ENCODE measurements around the gene IL12A. TPM values are rescaled to one million over a fixed set of nuclear protein-coding genes. Genes with fewer than 3 reads are reported as not detected.
A peak's percentile ranks its signal among the peaks of the same experiment; 100 is the strongest.

Gene IL12A
- total and polyA plus RNA-seq, 10 of the 15 experiments (the other 5 are each of a cell fraction or from before 2014, with no cell fraction given), result 0.50 to 10.9 (median 3.5) TPM

DNA sequence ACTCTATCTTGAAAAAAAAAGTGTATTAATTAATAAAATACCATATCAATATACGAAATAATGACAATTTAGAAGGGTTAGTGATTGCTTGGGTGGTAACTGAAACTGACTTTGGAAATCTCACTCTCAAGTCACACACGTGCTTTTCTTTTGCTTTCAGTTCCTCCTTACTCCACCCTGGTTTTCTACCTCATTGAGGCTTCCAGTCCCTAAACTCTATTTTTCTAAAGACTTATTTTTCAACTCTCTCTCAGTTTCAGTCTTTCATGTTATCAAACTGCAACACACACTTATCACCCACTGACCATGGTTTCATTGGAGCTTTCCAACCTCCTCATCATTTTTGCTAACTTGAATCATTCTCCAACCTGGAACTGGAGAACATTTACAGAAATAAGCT, 23.5 kb downstream of the IL12A start:
- H3K79me2 ChIP-seq (ENCODE audit: control insufficient read depth, insufficient read depth, low read length), result no peaks in the 10 kb centered on the region
- 0% methylated on average over 2 of the region's 2 CpGs for WGBS (ENCODE audit: insufficient coverage, insufficient replicate concordance, low lambda C conversion rate, missing lambda C conversion rate)
- 0 out of 2 replicates have a peak overlapping the region, but pooled peaks have one; percentile 18 for H2AFZ ChIP-seq (ENCODE audit: control insufficient read depth, low read depth, low read length)
- peak overlapping the region; percentile 22; the same call in 1 of the 2 replicates for H3K4me3 ChIP-seq
- peaks cover 48% of the 10 kb centered on the region for H3K4me1 ChIP-seq (ENCODE audit: control insufficient read depth, insufficient read depth, low read length)
- H3K9me3 ChIP-seq (replicated peaks; ENCODE audit: control insufficient read depth, insufficient read depth, low read length), result no peaks in the 10 kb centered on the region
- DNase-seq (ENCODE audit: low read depth, low spot score), result peak; percentile 81
- BruUV-seq (replicated peaks), result no TSS peak
- CTCF ChIA-PET, result interaction anchor here (0.6 to 14.5 kb wide), 15 partner anchors 8 to 405 kb away, joined by 3 to 843 read pairs (median 4); partner anchors contain the start of gene IL12A
- peak overlapping the region; percentile 94 for H3K27ac ChIP-seq (ENCODE audit: control insufficient read depth, insufficient read depth)
- FAIRE-seq, result peak; percentile 88
- H3K9ac ChIP-seq (ENCODE audit: control insufficient read depth, insufficient read depth, low read length), result no peak overlapping the region; the same call in 1 of the 2 replicates
- peak; percentile 83 for ATAC-seq
- peak overlapping the region; percentile 78 for H3K4me2 ChIP-seq (ENCODE audit: control insufficient read depth, insufficient read depth)
- no peaks in the 10 kb centered on the region for H3K36me3 ChIP-seq (ENCODE audit: control insufficient read depth in 2 of 2, insufficient read depth in 2 of 2, low read length in 1 of 2)
- POLR2A ChIA-PET, result interaction anchor here (0.6 to 1.2 kb wide), 3 partner anchors 16 to 437 kb away, joined by 3 to 5 read pairs (median 3); partner anchors contain the start of genes IL12A and TRIM59
- no peaks in the 10 kb centered on the region for H4K20me1 ChIP-seq (ENCODE audit: control insufficient read depth, insufficient read depth)
- H3K27me3 ChIP-seq (replicated peaks in 1 of 2; ENCODE audit: control insufficient read depth in 2 of 2, insufficient read depth in 2 of 2, low read length in 1 of 2), result no peaks in the 10 kb centered on the region
- RAD21 ChIA-PET (ENCODE audit: unreplicated experiment), result interaction anchor here (1.1 to 11.9 kb wide), 4 partner anchors 16 to 125 kb away, joined by 5 to 387 read pairs (median 9); no protein-coding TSS in a partner anchor
- in situ Hi-C loops (cut with MboI) (no loop called here), intact Hi-C loops (cut with micrococcal nuclease; ENCODE audit: unreplicated experiment) (loop anchor here (2.0 to 5.0 kb wide), 2 partner anchors 15 to 390 kb away; no protein-coding TSS in a partner anchor)
- SMC1A ChIA-PET (ENCODE audit: uncharacterized antibody, unreplicated experiment), result interaction anchor here (0.8 to 6.2 kb wide), 11 partner anchors 8 to 397 kb away, joined by 3 to 48 read pairs (median 3); partner anchors contain the start of gene IL12A
- TF ChIP-seq ZNF24 (IDR thresholded peaks at IDR 0.05) (0 out of 2 replicates have a peak, but pooled peaks have one; percentile 60), ATF7 (IDR thresholded peaks at IDR 0.05; ENCODE audit: low read depth) (peak; percentile 72), MXI1 (IDR thresholded peaks at IDR 0.05; ENCODE audit: low read depth, low read length) (peak; percentile 93), EP300 (IDR thresholded peaks at IDR 0.05; ENCODE audit: borderline replicate concordance in 1 of 2, control insufficient read depth in 1 of 2, low read depth in 2 of 2, low read length in 2 of 2) (peak; percentile 87 to 95; a peak in 3 of 4 replicates), SREBF1 (IDR thresholded peaks at IDR 0.05; ENCODE audit: low read length) (no peak), JUNB (IDR thresholded peaks at IDR 0.05) (peak; percentile 34), EED (IDR thresholded peaks at IDR 0.05; ENCODE audit: low read depth) (peak; percentile 47; the same call in 1 of the 2 replicates), BACH1 (IDR thresholded peaks at IDR 0.05; ENCODE audit: borderline replicate concordance) (peak; percentile 64; the same call in 1 of the 2 replicates), STAT3 (IDR thresholded peaks at IDR 0.05; ENCODE audit: low read depth, low read length) (0 out of 2 replicates have a peak, but pooled peaks have one; percentile 79), HCFC1 (IDR thresholded peaks at IDR 0.05; ENCODE audit: low read length) (no peak), USF1 (IDR thresholded peaks at IDR 0.05; ENCODE audit: borderline replicate concordance, extremely low read length, insufficient read depth, low read depth, low read length) (no peak), SMC3 (IDR thresholded peaks at IDR 0.05; ENCODE audit: borderline replicate concordance, low read length) (0 out of 2 replicates have a peak, but pooled peaks have one; percentile 10), SKIL (IDR thresholded peaks at IDR 0.05; ENCODE audit: low read depth, poor library complexity, severe bottlenecking) (peak; percentile 71)
- TF ChIP-seq, protein P1, sequence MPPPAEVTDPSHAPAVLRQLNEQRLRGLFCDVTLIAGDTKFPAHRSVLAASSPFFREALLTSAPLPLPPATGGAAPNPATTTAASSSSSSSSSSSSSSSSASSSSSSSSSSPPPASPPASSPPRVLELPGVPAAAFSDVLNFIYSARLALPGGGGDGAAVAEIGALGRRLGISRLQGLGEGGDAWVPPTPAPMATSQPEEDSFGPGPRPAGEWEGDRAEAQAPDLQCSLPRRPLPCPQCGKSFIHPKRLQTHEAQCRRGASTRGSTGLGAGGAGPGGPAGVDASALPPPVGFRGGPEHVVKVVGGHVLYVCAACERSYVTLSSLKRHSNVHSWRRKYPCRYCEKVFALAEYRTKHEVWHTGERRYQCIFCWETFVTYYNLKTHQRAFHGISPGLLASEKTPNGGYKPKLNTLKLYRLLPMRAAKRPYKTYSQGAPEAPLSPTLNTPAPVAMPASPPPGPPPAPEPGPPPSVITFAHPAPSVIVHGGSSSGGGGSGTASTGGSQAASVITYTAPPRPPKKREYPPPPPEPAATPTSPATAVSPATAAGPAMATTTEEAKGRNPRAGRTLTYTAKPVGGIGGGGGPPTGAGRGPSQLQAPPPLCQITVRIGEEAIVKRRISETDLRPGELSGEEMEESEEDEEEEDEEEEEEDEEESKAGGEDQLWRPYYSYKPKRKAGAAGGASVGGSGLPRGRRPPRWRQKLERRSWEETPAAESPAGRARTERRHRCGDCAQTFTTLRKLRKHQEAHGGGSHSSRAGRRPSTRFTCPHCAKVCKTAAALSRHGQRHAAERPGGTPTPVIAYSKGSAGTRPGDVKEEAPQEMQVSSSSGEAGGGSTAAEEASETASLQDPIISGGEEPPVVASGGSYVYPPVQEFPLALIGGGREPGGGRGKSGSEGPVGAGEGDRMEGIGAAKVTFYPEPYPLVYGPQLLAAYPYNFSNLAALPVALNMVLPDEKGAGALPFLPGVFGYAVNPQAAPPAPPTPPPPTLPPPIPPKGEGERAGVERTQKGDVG (CRISPR knock-in tag; IDR thresholded peaks at IDR 0.05), result no peak
- TF ChIP-seq, protein P2, sequence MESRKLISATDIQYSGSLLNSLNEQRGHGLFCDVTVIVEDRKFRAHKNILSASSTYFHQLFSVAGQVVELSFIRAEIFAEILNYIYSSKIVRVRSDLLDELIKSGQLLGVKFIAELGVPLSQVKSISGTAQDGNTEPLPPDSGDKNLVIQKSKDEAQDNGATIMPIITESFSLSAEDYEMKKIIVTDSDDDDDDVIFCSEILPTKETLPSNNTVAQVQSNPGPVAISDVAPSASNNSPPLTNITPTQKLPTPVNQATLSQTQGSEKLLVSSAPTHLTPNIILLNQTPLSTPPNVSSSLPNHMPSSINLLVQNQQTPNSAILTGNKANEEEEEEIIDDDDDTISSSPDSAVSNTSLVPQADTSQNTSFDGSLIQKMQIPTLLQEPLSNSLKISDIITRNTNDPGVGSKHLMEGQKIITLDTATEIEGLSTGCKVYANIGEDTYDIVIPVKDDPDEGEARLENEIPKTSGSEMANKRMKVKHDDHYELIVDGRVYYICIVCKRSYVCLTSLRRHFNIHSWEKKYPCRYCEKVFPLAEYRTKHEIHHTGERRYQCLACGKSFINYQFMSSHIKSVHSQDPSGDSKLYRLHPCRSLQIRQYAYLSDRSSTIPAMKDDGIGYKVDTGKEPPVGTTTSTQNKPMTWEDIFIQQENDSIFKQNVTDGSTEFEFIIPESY (IDR thresholded peaks at IDR 0.05), result no peak
